AG09319 (cell line): ENCODE measurements around the gene CFDP1.

Experiments used
- DNase-seq: peaks from one replicate; pipeline ENCODE4 v3.0.0-alpha.2; 2010; ENCODE audit warnings: low read depth; ENCODE audit errors: extremely low read depth
- TF ChIP-seq, protein P1 (sequence below): IDR thresholded peaks from 2 replicates; pipeline ENCODE4 v1.5.1; 2011; ENCODE audit warnings: low read depth, mild to moderate bottlenecking, inconsistent platforms, low read length, moderate library complexity

Gene CFDP1

DNA sequence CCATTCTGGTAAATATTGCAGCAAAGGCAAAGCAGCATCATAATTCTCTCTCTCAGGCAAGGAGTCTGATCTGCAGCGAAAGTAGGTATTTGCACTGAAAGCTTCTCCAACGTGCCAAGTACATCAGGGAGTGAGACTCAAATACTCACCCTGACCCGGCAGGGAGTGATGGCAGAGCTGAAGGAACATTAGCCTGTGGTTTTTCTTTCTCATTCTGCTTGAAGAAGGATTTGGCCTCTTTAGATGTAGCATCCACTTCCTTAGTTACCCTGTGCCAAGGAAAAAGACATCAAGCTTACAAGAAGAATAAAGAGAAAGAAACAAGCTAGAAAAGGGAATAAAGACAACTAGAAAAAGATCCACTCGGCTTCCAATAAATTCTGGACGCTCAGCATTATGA is 38.4 kb downstream of the CFDP1 start:
- TF ChIP-seq, protein P1, sequence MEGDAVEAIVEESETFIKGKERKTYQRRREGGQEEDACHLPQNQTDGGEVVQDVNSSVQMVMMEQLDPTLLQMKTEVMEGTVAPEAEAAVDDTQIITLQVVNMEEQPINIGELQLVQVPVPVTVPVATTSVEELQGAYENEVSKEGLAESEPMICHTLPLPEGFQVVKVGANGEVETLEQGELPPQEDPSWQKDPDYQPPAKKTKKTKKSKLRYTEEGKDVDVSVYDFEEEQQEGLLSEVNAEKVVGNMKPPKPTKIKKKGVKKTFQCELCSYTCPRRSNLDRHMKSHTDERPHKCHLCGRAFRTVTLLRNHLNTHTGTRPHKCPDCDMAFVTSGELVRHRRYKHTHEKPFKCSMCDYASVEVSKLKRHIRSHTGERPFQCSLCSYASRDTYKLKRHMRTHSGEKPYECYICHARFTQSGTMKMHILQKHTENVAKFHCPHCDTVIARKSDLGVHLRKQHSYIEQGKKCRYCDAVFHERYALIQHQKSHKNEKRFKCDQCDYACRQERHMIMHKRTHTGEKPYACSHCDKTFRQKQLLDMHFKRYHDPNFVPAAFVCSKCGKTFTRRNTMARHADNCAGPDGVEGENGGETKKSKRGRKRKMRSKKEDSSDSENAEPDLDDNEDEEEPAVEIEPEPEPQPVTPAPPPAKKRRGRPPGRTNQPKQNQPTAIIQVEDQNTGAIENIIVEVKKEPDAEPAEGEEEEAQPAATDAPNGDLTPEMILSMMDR = no peak

DNA sequence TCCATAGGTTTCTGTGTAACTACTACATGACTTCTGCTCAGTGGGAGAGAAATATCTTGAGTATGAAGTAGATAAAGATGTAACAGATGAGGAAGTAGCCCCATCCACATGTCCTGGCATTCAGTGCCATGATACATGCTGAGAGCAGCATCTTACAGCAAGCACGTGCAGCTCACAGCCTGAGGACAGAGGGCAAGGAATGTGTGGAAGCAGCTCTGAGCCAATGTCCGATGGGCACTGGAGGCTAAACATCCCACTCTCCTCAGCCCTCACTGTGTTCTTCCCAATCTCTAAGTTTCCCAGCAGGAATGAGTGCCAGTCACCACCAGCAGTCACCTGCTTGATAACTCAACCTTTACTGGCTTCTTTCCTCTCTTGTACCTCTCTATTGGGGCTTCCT is 40.4 kb downstream of the CFDP1 start:
- TF ChIP-seq, protein P1 = no peak
- DNase-seq = no peak

More for the DNA sequence above, 38.4 kb downstream of the CFDP1 start:
- no peak for DNase-seq

DNA sequence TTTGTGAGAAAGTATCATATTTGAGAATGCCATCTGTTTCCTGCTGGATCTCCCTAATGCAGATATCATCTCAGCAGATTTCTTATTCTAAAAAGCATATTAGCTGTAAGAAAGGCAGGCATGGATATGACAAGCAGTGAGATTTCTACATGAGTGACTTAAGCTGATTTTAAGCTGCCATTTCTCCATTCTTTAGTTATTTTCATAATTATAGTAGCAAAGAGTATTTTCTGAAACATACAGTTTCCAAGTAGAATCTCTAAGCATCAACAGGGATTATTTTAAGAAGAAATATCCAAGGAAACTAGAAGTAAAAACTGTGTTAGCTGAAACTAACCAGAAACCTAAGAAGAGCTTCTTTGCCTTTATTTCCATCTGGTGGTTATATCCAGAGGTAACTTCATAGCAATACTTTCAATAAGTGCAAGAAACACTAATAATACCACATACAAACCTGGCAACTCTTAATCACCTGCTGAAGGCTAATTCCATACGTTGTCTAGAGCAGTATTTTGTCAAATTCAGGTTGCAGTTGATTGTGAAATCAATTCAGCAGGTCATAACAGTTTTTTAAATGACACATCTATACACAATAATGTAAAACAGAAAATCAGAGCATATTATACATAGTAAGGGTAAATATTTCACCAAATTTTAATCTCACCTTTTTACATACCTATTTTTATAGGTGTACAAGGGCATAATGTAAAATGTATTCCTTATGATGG is 42.2 kb downstream of the CFDP1 start:
- no peak for DNase-seq
- TF ChIP-seq, protein P1 = no peak

DNA sequence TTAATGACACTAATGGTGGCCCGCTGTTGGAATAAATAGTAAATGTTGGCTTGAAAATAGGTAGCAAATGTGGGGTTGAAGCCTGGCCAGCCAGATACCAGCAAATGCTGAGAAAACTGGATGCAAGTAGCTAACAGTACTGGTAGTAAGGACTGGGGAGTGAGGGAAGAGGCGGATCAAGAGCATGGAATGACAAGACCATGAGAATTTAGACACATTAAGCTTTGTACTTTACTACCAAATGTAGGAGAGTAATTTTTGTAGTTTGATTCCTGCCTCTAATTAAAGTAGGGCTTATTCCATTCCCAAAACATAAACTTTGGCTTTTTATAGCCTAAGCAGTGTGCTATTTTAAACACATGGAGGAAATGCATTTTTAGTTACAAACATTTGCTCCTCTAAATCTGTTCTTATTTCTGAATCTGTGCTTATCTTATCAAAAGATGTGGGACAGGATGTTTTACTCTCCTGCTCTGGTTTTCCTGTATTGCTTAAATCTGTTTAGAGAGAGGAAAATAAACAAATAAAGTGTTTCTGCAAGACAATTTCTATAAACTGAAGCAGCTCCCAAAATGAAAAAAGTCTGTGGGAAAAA is 44.1 kb downstream of the CFDP1 start:
- DNase-seq = no peak
- TF ChIP-seq, protein P1 = no peak

DNA sequence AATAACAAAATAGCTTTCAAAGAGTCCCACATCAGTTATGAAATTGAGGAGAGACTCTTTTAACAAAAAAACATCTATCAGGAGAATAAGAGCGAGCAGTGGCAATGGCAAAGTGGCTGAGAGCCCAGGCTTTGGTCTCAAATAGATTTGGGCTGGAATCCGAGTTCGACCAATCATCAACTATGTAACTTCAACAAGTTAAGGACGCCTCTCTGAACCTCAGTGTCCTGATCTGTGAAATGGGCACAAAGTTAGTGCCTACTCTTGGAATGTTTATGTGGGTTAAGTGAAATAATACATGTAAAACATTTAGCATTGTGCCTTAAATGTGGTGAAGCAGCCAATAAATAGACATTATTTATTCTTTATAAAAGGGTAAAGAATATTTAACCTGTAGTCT is 45.4 kb downstream of the CFDP1 start:
- TF ChIP-seq, protein P1 = no peak
- DNase-seq = no peak

DNA sequence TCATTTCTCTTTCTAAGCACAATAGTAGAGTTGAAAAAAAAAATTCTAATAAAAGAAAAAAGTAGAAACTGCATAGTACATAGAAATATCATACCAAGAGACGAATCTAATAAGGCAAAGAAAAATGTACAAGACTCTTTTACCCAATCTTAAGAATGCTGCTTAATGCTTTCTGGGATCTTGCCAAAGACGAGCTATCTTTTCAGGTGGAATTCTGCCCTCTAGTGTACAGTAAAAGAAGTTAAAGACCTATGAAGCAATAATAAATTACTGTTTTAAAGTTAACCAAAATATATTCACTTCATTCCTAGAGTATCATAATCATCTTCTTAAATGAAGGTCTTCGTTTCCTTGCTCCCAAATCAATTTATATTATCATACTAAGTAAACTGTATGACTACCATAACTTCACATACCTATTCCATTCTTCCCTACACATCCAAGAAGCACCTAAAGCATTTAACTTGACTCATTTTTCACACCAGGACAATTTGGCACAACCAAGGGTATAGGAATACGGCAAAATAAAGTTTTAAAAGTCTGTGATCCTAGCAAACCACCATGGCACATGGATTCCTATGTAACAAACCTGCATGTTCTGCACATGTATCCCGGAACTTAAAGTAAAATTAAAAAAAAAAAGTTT is 47.7 kb downstream of the CFDP1 start:
- TF ChIP-seq, protein P1 = peak; percentile 43
- peak; percentile 80 for DNase-seq

DNA sequence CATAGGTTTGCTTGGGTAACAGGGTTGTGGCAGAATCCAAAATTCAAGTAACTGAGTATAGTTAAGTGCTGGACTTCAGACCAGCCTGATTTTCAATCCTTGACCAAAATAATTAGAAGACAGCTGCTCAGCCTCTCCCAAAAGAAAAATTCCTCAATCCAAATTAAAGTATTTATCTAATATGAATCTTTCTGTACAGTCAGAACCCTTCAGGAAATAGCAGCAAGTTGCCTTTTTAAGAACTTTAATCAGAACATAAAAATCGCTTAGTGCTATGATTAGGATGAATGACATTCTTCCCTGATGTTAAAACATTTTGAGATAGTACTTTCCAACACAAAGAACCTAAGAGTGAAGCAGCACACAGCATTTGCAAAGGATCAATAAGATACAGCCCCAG is 50.2 kb downstream of the CFDP1 start:
- no peak for DNase-seq
- TF ChIP-seq, protein P1 = no peak
